PFSK-1 (cell line): ENCODE data around the gene PPP1R2.

Experiments used
- POLR2AphosphoS5 ChIP-seq: IDR thresholded peaks from 2 replicates; pipeline ENCODE4 v1.6.1; 2012; ENCODE audit warnings: low read depth, mild to moderate bottlenecking, control low read depth, low read length, moderate library complexity
- TAF1 ChIP-seq: IDR thresholded peaks from 2 replicates; pipeline ENCODE4 v1.6.1; 2012; ENCODE audit warnings: low read length, control low read depth, borderline replicate concordance; ENCODE audit not compliant: insufficient read depth

- TF ChIP-seq POLR2AphosphoS5 = no peak
- no peak for TF ChIP-seq TAF1
These were observed 27.8 kb upstream of the PPP1R2 start for GRCh38 chr3:195570912-195571311.
